Psoas muscle (tissue), 8 donors: ENCODE measurements around the gene UNC5CL. TPM values are rescaled to one million over a fixed set of nuclear protein-coding genes. Genes with fewer than 3 reads are reported as not detected.

Experiments used
- ATAC-seq, 4 donors: fragments of 200-7000 bp; cut with Tn5 transposase; one replicate each; pipeline ENCODE4 v1.9.1; 2020; ENCODE audit warnings: moderate library complexity in 3 of 4, mild to moderate bottlenecking in 2 of 4
- DNase-seq, 2 donors: peaks; one replicate each; pipeline ENCODE4 v3.0.0-alpha.2; 2020
- H3K27ac ChIP-seq: fragments of 200-600 bp; one replicate; pipeline ENCODE4 v1.8.0; 2022
- H3K27me3 ChIP-seq, 3 donors: fragments of 200-600 bp in 1 of 3; one replicate each; pipeline versions ENCODE4 v1.6.1 to v1.8.0; 2013 to 2022; ENCODE audit warnings: low read length in 2 of 3, mild to moderate bottlenecking in 2 of 3, moderate library complexity in 1 of 3; ENCODE audit not compliant: insufficient read depth in 3 of 3
- H3K36me3 ChIP-seq, 2 donors: fragments of 200-600 bp in 1 of 2; one replicate each; pipeline versions ENCODE4 v1.6.1 to v1.8.0; 2013 to 2022; ENCODE audit warnings: low read depth in 1 of 2, mild to moderate bottlenecking in 1 of 2, moderate library complexity in 1 of 2; ENCODE audit not compliant: insufficient read depth in 1 of 2
- H3K4me1 ChIP-seq: fragments of 200-600 bp; one replicate; pipeline ENCODE4 v1.8.0; 2022
- H3K4me3 ChIP-seq: fragments of 200-600 bp; one replicate; pipeline ENCODE4 v1.8.0; 2022; ENCODE audit warnings: mild to moderate bottlenecking
- H3K9me3 ChIP-seq: fragments of 200-600 bp; one replicate; pipeline ENCODE4 v1.8.0; 2022
- CTCF ChIP-seq: fragments of 200-600 bp; IDR thresholded peaks from one replicate; pipeline ENCODE4 v1.8.0; 2022; ENCODE audit warnings: antibody characterized with exemption
- WGBS, 3 donors: extraction: QIAGEN DNeasy Blood & Tissue Kit; methylation state at CpG; one replicate each; pipeline versions ENCODE4 v1.1.6 to v1.1.7; 2013; 5-methylcytosine and 5-hydroxymethylcytosine counted together
- intact Hi-C, 2 donors: fragments of 100-400 bp; cut with DNase I; formaldehyde crosslinking; loops; one replicate each; pipeline versions ENCODE4 v1.11.0 to v1.14.2; 2022
- polyA plus RNA-seq, 3 donors: library from polyadenylated mRNA; stranded (reverse); fragments of 200-250 nt; gene quantifications; one replicate each; pipeline ENCODE4 v1.2.3, GENCODE V29; 2013
- total RNA-seq, 4 donors: library from RNA; stranded (reverse); fragmentation: NEBNext Ultra II Directional in 2 of 4; extraction: Animal tissue kit (Norgen Biotek cat#: 25700) in 2 of 4; gene quantifications; one replicate each; pipeline versions ENCODE4 v1.2.1 to v1.2.4, GENCODE V29; 2021 to 2023
- donor health status: healthy with polysubstance abuse.
- donor health status: DM: no; HTN: no; CAD: no; lungs with moderate emphysema.
- donor health status: Bipolar disorder and iron deficiency.
- donor health status: healthy.
- donor health status: DM: yes; HTN: yes; CAD: no.
- donor health status: DM: no; HTN: no; CAD: no.
- donor health status: DM: no; HTN: no; CAD: no.
- donor health status: DM: yes; HTN: yes; CAD: no.

UNC5CL gene
- total and polyA plus RNA-seq, 7 donors: 0.14 to 0.90 (median 0.33) TPM

GRCh38 chr6:41046084-41046483, 7.1 kb upstream of the UNC5CL start:
- 90 to 100% (median 93%) methylated on average over 1 of the region's 1 CpG for WGBS, 3 donors
- Histone ChIP-seq H3K27ac (no peak overlapping the region), H3K4me3 (no peak overlapping the region), H3K9me3 (no peaks in the 10 kb centered on the region), H3K36me3 (no peaks in the 10 kb centered on the region), H3K27me3 (no peaks in the 10 kb centered on the region), H3K4me1 (peaks cover 15% of the 10 kb centered on the region)
- intact Hi-C loops: no loop called here
- DNase-seq: no peak
- ATAC-seq: no peak
- no peak for TF ChIP-seq CTCF

- no peaks in the 10 kb centered on the region for H3K9me3 ChIP-seq
- ATAC-seq: no peak
- no peak overlapping the region for H3K27ac ChIP-seq
- no peaks in the 10 kb centered on the region for H3K27me3 ChIP-seq
- intact Hi-C loops: no loop called here
- peaks cover 15% of the 10 kb centered on the region for H3K4me1 ChIP-seq
- WGBS, 3 donors: 39 to 57% (median 47%) methylated on average over 5 of the region's 5 CpGs
- no peak for DNase-seq
- H3K36me3 ChIP-seq: no peaks in the 10 kb centered on the region
- no peak overlapping the region for H3K4me3 ChIP-seq
- no peak for TF ChIP-seq CTCF
Measured at GRCh38 chr6:41045664-41046063, 6.6 kb upstream of the UNC5CL start.

GRCh38 chr6:41043151-41043550, 4.1 kb upstream of the UNC5CL start:
- DNase-seq (no peak), ATAC-seq (no peak)
- no peaks in the 10 kb centered on the region for H3K36me3 ChIP-seq
- no peaks in the 10 kb centered on the region for H3K27me3 ChIP-seq
- H3K4me1 ChIP-seq: peaks cover 15% of the 10 kb centered on the region
- TF ChIP-seq CTCF: no peak
- H3K27ac ChIP-seq: no peak overlapping the region
- H3K4me3 ChIP-seq: no peak overlapping the region
- intact Hi-C loops: no loop called here
- H3K9me3 ChIP-seq: no peaks in the 10 kb centered on the region
- WGBS, 3 donors: 95 to 100% (median 97%) methylated on average over 3 of the region's 3 CpGs

- no peaks in the 10 kb centered on the region for H3K27me3 ChIP-seq
- peaks cover 15% of the 10 kb centered on the region for H3K4me1 ChIP-seq
- intact Hi-C loops: no loop called here
- H3K36me3 ChIP-seq: no peaks in the 10 kb centered on the region
- ATAC-seq (no peak), DNase-seq (no peak)
- TF ChIP-seq CTCF: no peak
- H3K27ac ChIP-seq: no peak within 1 kb of the TSS
- 86 to 88% (median 88%) methylated on average over 10 of the region's 10 CpGs for WGBS, 3 donors
- no peaks in the 10 kb centered on the region for H3K9me3 ChIP-seq
- H3K4me3 ChIP-seq: no peak within 1 kb of the TSS
Measured at GRCh38 chr6:41042226-41043055, 3.4 kb upstream of the UNC5CL start, which contains the start of gene TSPO2. Gene TSPO2 (plus strand): TSS chr6:41042467. CDS start chr6:41042986, 519 bp downstream.
